Mucosa of descending colon (tissue), 3 donors: ENCODE measurements around the gene SECISBP2. TPM values are rescaled to one million over a fixed set of nuclear protein-coding genes. Genes with fewer than 3 reads are reported as not detected.

ENCODE experiments used
- ATAC-seq: fragments of 200-7000 bp; cut with Tn5 transposase; one replicate; pipeline ENCODE4 v1.9.1; 2020; ENCODE audit warnings: mild to moderate bottlenecking, moderate library complexity
- DNase-seq, 3 donors: peaks; one replicate each; pipeline ENCODE4 v3.0.0-alpha.2; 2020
- H3K36me3 ChIP-seq: fragments of 200-600 bp; one replicate; pipeline ENCODE4 v1.8.0; 2021; ENCODE audit warnings: low read depth, mild to moderate bottlenecking
- H3K4me1 ChIP-seq: fragments of 200-600 bp; one replicate; pipeline ENCODE4 v1.8.0; 2021; ENCODE audit warnings: low read depth, mild to moderate bottlenecking
- H3K4me3 ChIP-seq: fragments of 200-600 bp; one replicate; pipeline ENCODE4 v1.8.0; 2021; ENCODE audit warnings: mild to moderate bottlenecking
- H3K9me3 ChIP-seq: fragments of 200-600 bp; one replicate; pipeline ENCODE4 v1.8.0; 2021; ENCODE audit warnings: mild to moderate bottlenecking
- intact Hi-C, 2 donors: fragments of 100-400 bp; cut with DNase I in 1 of 2; cut with micrococcal nuclease in 1 of 2; formaldehyde crosslinking; loops; one replicate each; pipeline versions ENCODE4 v1.11.0 to v1.11.1; 2022; cut with DNase I, micrococcal nuclease
- total RNA-seq, 3 donors: library from RNA; stranded (reverse); fragmentation: NEBNext Ultra II Directional in 2 of 3; extraction: Animal tissue kit (Norgen Biotek cat#: 25700) in 2 of 3; gene quantifications; one replicate each; pipeline versions ENCODE4 v1.2.1 to v1.2.4, GENCODE V29; 2021 to 2023
- TF ChIP-seq, protein P1 (sequence below): fragments of 200-600 bp; IDR thresholded peaks from one replicate; pipeline ENCODE4 v1.8.0; 2022; ENCODE audit warnings: antibody characterized with exemption, mild to moderate bottlenecking
- donor health status: DM: no; HTN: no; CAD: no; lungs with moderate emphysema.
- donor health status: DM: no; HTN: no; CAD: no.
- donor health status: DM: no; HTN: yes; CAD: no.

The SECISBP2 gene
- total RNA-seq, 3 donors from 2014 or later: 49.4 to 68.0 (median 50.2) TPM

- H3K9me3 ChIP-seq: no peaks in the 10 kb centered on the region
- ATAC-seq (no peak), DNase-seq (no peak)
- intact Hi-C loops: no loop called here
- H3K4me3 ChIP-seq: no peak overlapping the region
- no peaks in the 10 kb centered on the region for H3K4me1 ChIP-seq
- no peaks in the 10 kb centered on the region for H3K36me3 ChIP-seq
- TF ChIP-seq, protein P1, sequence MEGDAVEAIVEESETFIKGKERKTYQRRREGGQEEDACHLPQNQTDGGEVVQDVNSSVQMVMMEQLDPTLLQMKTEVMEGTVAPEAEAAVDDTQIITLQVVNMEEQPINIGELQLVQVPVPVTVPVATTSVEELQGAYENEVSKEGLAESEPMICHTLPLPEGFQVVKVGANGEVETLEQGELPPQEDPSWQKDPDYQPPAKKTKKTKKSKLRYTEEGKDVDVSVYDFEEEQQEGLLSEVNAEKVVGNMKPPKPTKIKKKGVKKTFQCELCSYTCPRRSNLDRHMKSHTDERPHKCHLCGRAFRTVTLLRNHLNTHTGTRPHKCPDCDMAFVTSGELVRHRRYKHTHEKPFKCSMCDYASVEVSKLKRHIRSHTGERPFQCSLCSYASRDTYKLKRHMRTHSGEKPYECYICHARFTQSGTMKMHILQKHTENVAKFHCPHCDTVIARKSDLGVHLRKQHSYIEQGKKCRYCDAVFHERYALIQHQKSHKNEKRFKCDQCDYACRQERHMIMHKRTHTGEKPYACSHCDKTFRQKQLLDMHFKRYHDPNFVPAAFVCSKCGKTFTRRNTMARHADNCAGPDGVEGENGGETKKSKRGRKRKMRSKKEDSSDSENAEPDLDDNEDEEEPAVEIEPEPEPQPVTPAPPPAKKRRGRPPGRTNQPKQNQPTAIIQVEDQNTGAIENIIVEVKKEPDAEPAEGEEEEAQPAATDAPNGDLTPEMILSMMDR: no peak
Measured at GRCh38 chr9:89363921-89364665, 45.8 kb downstream of the SECISBP2 start.

DNA sequence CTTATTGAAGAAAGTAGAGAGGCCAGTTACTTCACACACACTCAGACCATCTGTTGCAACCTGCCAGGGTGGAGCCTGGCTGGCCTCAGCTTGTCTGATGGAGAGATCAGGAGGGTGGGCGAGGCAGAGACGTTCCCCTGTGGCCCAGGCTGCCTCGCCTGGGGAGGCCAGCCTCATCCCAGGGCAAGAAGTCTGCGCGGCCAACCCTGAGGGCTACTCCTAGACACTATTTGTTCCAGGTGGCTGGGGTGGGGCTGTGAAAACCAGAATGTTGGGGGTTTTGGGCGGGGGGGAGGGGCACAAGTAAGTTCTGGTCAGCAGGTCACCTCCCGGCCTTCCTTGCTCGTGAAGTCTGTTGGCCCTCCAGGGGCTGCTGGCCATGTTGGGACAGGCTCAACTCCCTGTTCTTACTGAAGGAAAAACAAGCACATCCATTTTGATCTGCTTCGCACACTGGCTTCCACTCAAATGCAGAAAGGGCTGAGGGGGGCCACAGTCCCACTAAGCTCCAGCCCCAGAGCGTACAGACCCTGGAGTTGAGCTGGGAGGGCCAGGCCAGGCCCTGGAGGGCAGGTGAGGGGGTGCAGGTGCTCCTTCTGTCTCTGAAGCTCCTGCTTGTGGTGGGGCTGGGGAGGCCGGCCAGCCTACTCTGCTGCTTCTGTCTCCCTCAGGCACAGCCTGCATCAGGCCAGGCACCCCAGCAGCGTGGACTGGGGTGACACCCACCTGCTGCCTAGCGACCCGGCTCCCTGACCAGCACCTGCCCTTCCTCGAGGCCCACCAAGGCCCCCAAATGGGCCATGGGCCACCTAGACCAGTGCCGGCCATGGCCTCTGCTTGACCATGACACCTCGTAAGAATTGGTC is 46.6 kb downstream of the SECISBP2 start:
- intact Hi-C loops: no loop called here
- no peak for DNase-seq
- TF ChIP-seq, protein P1: no peak
- Histone ChIP-seq H3K36me3 (no peaks in the 10 kb centered on the region), H3K4me3 (no peak overlapping the region), H3K9me3 (no peaks in the 10 kb centered on the region), H3K4me1 (no peaks in the 10 kb centered on the region)
- no peak for ATAC-seq

DNA sequence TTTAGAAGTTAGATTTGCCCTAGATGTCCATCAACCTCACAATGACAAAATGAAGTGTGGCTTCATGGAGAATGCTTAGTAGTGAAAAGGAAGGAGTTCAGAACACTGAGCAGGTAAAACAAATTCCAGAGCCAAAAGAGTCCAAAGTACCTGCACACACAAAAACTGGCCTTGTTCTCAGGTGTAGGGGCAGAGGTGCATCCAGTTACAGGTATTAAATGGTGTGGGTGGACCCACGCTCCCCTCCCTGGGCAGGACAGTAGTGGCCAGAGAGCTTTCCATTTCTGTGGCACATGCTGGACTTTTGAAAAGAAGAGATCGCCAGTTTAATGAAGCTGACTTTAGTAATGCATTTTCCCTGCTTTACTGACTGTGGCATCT is 47.2 kb downstream of the SECISBP2 start:
- Histone ChIP-seq H3K4me1 (no peaks in the 10 kb centered on the region), H3K4me3 (no peak overlapping the region), H3K9me3 (no peaks in the 10 kb centered on the region), H3K36me3 (no peaks in the 10 kb centered on the region)
- DNase-seq: no peak
- intact Hi-C loops: no loop called here
- TF ChIP-seq, protein P1: no peak
- ATAC-seq: no peak

- TF ChIP-seq, protein P1: no peak
- Histone ChIP-seq H3K4me1 (no peaks in the 10 kb centered on the region), H3K4me3 (no peak overlapping the region), H3K9me3 (no peaks in the 10 kb centered on the region), H3K36me3 (no peaks in the 10 kb centered on the region)
- DNase-seq (no peak), ATAC-seq (no peak)
- intact Hi-C loops: no loop called here
Measured at GRCh38 chr9:89366711-89367110, 48.4 kb downstream of the SECISBP2 start.

DNA sequence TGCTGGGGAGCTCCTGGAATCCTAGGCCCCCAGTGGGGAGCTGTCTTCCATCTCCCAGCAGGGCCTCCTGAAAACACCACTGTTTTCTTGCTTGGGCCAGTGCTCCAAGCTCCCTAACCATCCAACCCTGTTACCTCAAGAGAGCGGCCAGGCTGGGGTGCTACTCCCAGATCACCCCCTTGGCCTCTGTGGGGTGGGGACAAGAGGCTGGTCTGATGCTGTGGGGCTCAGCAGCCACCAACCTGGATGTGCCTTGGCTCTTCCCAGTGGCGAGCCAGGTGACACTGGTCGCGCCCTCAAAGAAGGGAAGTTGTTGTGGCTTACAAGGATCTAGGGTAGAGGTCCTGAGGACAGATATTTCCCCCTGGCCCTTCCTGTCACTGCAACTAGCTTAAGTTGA is 49.0 kb downstream of the SECISBP2 start:
- Histone ChIP-seq H3K4me1 (no peaks in the 10 kb centered on the region), H3K36me3 (no peaks in the 10 kb centered on the region), H3K4me3 (no peak overlapping the region), H3K9me3 (no peaks in the 10 kb centered on the region)
- no peak for ATAC-seq
- DNase-seq: no peak
- intact Hi-C loops: no loop called here
- TF ChIP-seq, protein P1: no peak
